ENCODE results near the gene WDFY2. TPM values are rescaled to one million over a fixed set of nuclear protein-coding genes. Genes with fewer than 3 reads are reported as not detected.

WDFY2 gene
- total and polyA plus RNA-seq, 2 experiments from 2014 or later, result 11.4 to 24.0 TPM

DNA sequence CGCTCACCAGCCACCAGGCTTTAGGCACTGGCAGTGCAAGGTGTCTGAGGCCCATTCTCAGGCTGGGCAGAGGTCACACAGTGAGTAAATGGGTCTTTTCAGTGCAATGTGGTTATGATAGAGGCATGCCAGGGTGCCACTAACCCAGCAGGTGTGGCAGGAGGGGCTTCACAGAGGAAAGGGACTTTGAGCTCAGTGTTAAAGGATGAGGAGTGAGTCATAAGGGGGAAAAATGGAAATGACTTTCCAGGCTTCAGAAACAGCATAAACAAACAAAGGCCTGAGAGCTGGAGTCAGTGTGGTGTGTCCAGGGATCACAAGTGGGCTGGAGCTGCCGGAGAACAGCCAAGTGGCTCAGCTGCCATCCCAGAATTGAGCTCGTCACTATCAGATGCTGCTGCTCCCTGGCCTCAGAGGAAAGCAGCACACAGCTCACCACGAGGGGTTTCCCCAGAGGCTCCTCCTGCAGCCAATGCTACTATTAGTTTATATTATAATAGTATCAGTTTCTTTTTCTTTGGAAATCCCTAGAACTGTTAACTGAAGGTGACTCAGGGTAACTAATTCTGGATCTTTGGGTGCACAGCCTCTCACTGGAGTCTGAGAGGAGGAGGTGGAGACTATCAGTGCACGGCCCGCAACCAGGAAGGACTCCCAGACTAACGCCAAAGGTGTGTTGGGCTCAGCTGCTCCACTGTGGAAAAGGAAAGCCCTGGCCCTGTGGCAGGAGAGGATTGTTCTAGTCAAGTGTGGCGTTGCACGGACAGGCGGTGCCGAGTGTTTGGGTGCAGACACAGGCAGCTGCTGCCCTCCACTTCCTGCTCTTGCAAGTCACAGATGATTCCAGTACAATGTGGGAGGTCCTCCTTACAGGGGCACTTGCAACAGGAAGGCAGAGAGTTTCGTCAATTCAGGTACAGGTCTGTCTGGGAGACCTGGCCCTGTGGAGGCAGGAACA is 180.2 kb downstream of the WDFY2 start (continued):
- no peak for TF ChIP-seq ZNF462 (CRISPR knock-in tag; IDR thresholded peaks at IDR 0.05)
- no peak for TF ChIP-seq JUNB (IDR thresholded peaks at IDR 0.05; ENCODE audit: unreplicated experiment)
- no peak for TF ChIP-seq EZH2 (IDR thresholded peaks at IDR 0.05; ENCODE audit: low read depth, unreplicated experiment)
- no peak for TF ChIP-seq NANOG (IDR thresholded peaks at IDR 0.05; ENCODE audit: borderline replicate concordance)
- no peak for TF ChIP-seq EZH2phosphoT487 (IDR thresholded peaks at IDR 0.05; ENCODE audit: unreplicated experiment)
- no peak for TF ChIP-seq STAT1 (IDR thresholded peaks at IDR 0.05; ENCODE audit: unreplicated experiment)
- TF ChIP-seq POLR2AphosphoS5 (IDR thresholded peaks at IDR 0.05; ENCODE audit: low read depth), result no peak
- no peak for TF ChIP-seq ZNF114 (CRISPR knock-in tag; IDR thresholded peaks at IDR 0.05)
- TF ChIP-seq, protein P1, sequence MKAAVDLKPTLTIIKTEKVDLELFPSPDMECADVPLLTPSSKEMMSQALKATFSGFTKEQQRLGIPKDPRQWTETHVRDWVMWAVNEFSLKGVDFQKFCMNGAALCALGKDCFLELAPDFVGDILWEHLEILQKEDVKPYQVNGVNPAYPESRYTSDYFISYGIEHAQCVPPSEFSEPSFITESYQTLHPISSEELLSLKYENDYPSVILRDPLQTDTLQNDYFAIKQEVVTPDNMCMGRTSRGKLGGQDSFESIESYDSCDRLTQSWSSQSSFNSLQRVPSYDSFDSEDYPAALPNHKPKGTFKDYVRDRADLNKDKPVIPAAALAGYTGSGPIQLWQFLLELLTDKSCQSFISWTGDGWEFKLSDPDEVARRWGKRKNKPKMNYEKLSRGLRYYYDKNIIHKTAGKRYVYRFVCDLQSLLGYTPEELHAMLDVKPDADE (IDR thresholded peaks at IDR 0.05), result no peak
